GM12874 (cell line): Measurements from ENCODE around the gene COBL.

Experiments
- CTCF ChIP-seq: IDR thresholded peaks from 2 replicates; pipeline ENCODE4 v1.5.1; 2011; ENCODE audit warnings: low read depth, mild to moderate bottlenecking, control low read depth, low read length, moderate library complexity; ENCODE audit not compliant: insufficient read depth

The COBL gene

DNA sequence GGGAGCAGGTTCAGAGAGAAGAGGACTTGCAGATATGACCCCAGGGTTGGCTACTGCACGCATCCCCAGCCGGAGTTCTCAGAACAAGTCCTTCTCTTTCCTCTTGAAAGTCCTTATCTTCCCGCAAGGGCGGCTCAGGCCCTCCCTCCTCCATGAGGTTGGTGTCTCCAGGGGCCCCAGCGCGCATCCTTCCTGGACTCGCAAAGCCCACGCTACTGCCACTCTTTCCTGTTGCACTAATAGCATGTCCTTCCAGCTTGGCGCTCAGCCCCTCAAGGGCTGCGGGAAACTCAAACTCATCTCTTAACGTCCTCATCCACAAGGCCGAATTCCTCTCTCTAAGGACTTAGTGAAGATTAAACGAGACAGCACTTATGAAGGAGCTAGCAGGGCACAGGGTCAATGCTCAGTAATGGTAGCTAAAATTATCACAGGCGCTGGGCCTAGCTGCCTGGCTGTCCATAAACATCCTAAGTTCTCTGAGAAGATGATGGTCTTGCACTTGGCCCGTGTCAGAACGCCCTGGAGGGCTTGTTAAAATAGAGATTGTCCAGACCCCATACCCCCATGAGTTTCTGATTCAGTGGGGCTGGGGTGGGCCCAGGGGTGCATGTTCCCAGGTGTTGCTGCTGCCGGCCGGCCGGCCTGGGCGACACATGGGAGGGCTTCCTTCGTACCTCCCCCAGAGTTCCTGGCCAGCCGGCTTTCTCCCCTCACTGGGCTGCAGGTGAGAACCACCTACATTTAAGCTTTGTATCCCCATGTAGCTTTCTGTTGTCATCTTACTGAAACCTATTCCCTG is 261.4 kb downstream of the COBL start:
- no peak for TF ChIP-seq CTCF

- no peak for TF ChIP-seq CTCF
Measured at GRCh38 chr7:51054231-51054630, 262.4 kb downstream of the COBL start.

DNA sequence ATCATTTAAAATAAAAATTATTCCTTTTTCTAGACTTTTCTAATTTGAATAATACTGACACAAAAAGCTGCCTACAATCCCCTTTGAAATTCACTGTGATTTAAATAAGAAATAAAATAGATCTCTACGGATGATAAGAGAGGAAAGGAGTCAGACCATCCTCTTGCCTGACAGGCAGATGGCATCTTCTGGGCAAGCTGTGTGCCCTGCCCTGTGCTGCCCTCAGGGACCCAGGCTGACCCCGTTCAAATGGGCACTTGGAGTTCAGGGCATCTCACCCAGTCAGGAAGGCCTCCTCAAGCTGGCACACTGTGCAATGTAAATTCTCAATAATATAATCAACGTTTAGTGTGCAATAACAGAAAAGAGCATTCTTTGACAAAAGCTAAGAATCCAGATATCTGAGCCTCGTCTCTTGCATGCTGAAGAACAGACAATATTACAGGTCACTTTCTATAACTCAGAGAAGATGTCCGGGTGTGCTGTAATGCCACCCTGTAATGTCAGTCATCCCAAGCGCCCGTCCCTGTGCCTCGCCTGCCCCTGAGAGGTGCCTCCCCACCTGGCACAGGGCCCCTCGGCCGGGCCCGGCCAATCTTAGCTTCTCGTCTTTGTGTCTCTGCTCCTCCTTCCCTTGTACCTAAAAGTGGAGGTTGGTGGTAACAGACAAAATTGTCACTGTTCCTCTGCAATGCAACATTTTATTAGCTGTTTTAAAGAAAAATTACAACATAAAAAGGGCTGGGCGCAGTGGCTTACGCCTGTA is 263.3 kb downstream of the COBL start:
- TF ChIP-seq CTCF = no peak

DNA sequence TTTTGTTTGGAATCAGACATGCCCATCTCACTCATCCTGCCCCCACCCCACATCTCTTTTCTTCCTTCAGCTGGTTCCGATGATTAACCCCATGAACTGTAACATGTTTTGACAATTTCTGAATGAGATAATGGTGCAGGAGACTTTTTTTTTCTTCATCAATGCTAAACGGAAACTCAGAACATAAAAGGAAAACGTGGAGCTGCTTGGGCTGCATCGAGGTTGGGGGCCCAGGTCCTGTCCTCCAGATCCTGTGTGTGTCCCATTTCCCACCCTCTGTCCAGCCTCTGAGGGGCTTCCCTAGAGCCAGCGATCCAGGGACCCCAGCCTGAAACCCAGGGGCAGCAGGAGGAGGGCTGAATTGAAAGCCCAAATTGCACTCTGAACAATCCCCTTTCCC is 270.1 kb downstream of the COBL start:
- TF ChIP-seq CTCF = no peak

GRCh38 chr7:51046103-51046466 is 270.5 kb downstream of the COBL start:
- TF ChIP-seq CTCF = no peak

GRCh38 chr7:51045319-51046102 is 271.1 kb downstream of the COBL start:
- no peak for TF ChIP-seq CTCF

GRCh38 chr7:51043461-51043860 is 273.1 kb downstream of the COBL start:
- TF ChIP-seq CTCF = no peak
